HCT116 (cell line): Measurements from ENCODE around the gene AGPS. TPM values are rescaled to one million over a fixed set of nuclear protein-coding genes. Genes with fewer than 3 reads are reported as not detected.

Source experiments
- ATAC-seq: fragments of 200-7000 bp; cut with Tn5 transposase; 2 replicates; pipeline ENCODE4 v1.9.1; 2020; ENCODE audit warnings: mild to moderate bottlenecking, moderate library complexity
- BruUV-seq: library from RNA; stranded (reverse); fragments of 400-500 nt; replicated peaks from 2 replicates; lab custom pipeline; 2021; lab: Mats Ljungman, UMichigan
- CTCF ChIA-PET: fragments of 300-600 bp; sonication (Branson Sonifier 250); formaldehyde crosslinking; loops from one replicate; lab custom pipeline; 2021; ENCODE audit warnings: antibody characterized with exemption; lab: Charles Lee
- POLR2A ChIA-PET: fragments of 300-600, 350-600 bp; sonication (Branson Sonifier 250); formaldehyde crosslinking; loops from one replicate; lab custom pipeline; 2021; ENCODE audit warnings: antibody characterized with exemption; lab: Charles Lee
- RAD21 ChIA-PET, 2 experiments: fragments of 300-600 bp; sonication (Branson Sonifier 250); formaldehyde crosslinking; loops; one replicate each; lab custom pipeline; 2023; ENCODE audit warnings: low total read pairs in 2 of 2; ENCODE audit not compliant: uncharacterized antibody in 2 of 2, unreplicated experiment in 2 of 2, low non-redundant PET in 1 of 2; lab: Charles Lee
- DNase-seq: peaks from one replicate; pipeline ENCODE4 v3.0.0-alpha.2; 2010; ENCODE audit warnings: low read depth, low spot score
- H2AFZ ChIP-seq: fragments of 200-600 bp; shearing (Covaris generic), sonication (generic); 2 replicates; pipeline ENCODE4 v1.6.1; 2017; ENCODE audit warnings: low read depth, mixed run types, mixed read lengths, antibody characterized with exemption, low read length; ENCODE audit not compliant: poor library complexity, severe bottlenecking
- H3K27ac ChIP-seq: 2 replicates; pipeline ENCODE4 v1.5.1; 2012; ENCODE audit warnings: low read depth, low read length
- H3K27me3 ChIP-seq: fragments of 200-600 bp; sonication (generic); 2 replicates; pipeline ENCODE4 v1.6.1; 2016; ENCODE audit warnings: mixed run types, low read length, mixed read lengths; ENCODE audit not compliant: insufficient read depth
- H3K36me3 ChIP-seq, 2 experiments: fragments of 200-500 bp in 1 of 2; fragments of 200-600 bp in 1 of 2; sonication (Bioruptor generic) in 1 of 2; sonication (generic) in 1 of 2; 2 replicates each; pipeline versions ENCODE4 v1.5.1 to v1.6.1; 2014 to 2016; ENCODE audit warnings: low read length in 2 of 2, inconsistent platforms in 1 of 2, mixed read lengths in 1 of 2, mixed run types in 1 of 2; ENCODE audit not compliant: insufficient read depth in 2 of 2, control insufficient read depth in 1 of 2
- H3K4me1 ChIP-seq, 2 experiments: fragments of 200-600 bp in 1 of 2; sonication (generic) in 1 of 2; 2 replicates each; pipeline versions ENCODE4 v1.5.1 to v1.6.1; 2012 to 2017; ENCODE audit warnings: low read length in 2 of 2, inconsistent platforms in 1 of 2, mild to moderate bottlenecking in 1 of 2, mixed read lengths in 1 of 2, mixed run types in 1 of 2, moderate library complexity in 1 of 2; ENCODE audit not compliant: insufficient read depth in 2 of 2, control insufficient read depth in 1 of 2
- H3K4me2 ChIP-seq: fragments of 200-600 bp; sonication (generic); 2 replicates; pipeline ENCODE4 v1.6.1; 2017; ENCODE audit warnings: mixed run types, low read length, mixed read lengths
- H3K4me3 ChIP-seq, 2 experiments: fragments of 200-600 bp in 1 of 2; sonication (generic) in 1 of 2; replicated peaks in 1 of 2; 2 replicates each; pipeline ENCODE4 v1.5.1; 2011 to 2016; ENCODE audit warnings: low read length in 2 of 2, control low read depth in 1 of 2, low read depth in 1 of 2, mild to moderate bottlenecking in 1 of 2, mixed read lengths in 1 of 2, mixed run types in 1 of 2
- H3K79me2 ChIP-seq: fragments of 200-600 bp; sonication (generic); 2 replicates; pipeline ENCODE4 v1.6.1; 2017; ENCODE audit warnings: mild to moderate bottlenecking, mixed run types, low read length, moderate library complexity, mixed read lengths; ENCODE audit not compliant: insufficient read depth
- H3K9ac ChIP-seq: fragments of 200-600 bp; sonication (generic); 2 replicates; pipeline ENCODE4 v1.6.1; 2016; ENCODE audit warnings: low read length, mixed read lengths
- H3K9me2 ChIP-seq: fragments of 200-600 bp; sonication (generic), shearing (Covaris generic); 2 replicates; pipeline ENCODE4 v1.6.1; 2017; ENCODE audit warnings: mixed run types, mild to moderate bottlenecking, moderate library complexity; ENCODE audit not compliant: insufficient read depth
- H3K9me3 ChIP-seq, 2 experiments: fragments of 200-500 bp in 1 of 2; fragments of 200-600 bp in 1 of 2; sonication (Bioruptor generic) in 1 of 2; sonication (generic) in 1 of 2; 2 replicates each; pipeline ENCODE4 v1.6.1; 2014 to 2017; ENCODE audit warnings: low read length in 2 of 2, mixed read lengths in 2 of 2, inconsistent platforms in 1 of 2, low read depth in 1 of 2, mild to moderate bottlenecking in 1 of 2, mixed run types in 1 of 2, moderate library complexity in 1 of 2; ENCODE audit not compliant: control insufficient read depth in 1 of 2, insufficient read depth in 1 of 2
- H4K20me1 ChIP-seq: fragments of 200-600 bp; sonication (generic), shearing (Covaris generic); 2 replicates; pipeline ENCODE4 v1.6.1; 2017; ENCODE audit warnings: mixed run types, mild to moderate bottlenecking, moderate library complexity; ENCODE audit not compliant: insufficient read depth
- CBX3 ChIP-seq: IDR thresholded peaks from 2 replicates; pipeline ENCODE4 v1.6.1; 2012; ENCODE audit warnings: low read depth
- CTCF ChIP-seq, 3 experiments: fragments of 200-600 bp in 1 of 3; sonication (generic) in 1 of 3; IDR thresholded peaks in 2 of 3; conservative IDR thresholded peaks in 1 of 3; 2 replicates each; pipeline ENCODE4 v1.5.1; 2012 to 2017; ENCODE audit warnings: low read depth in 2 of 3, low read length in 2 of 3, antibody characterized with exemption in 1 of 3, borderline replicate concordance in 1 of 3, control low read depth in 1 of 3, mild to moderate bottlenecking in 1 of 3, mixed read lengths in 1 of 3, mixed run types in 1 of 3, moderate library complexity in 1 of 3; ENCODE audit not compliant: insufficient read depth in 1 of 3
- EGR1 ChIP-seq: IDR thresholded peaks from 2 replicates; pipeline ENCODE4 v1.6.1; 2012; ENCODE audit warnings: low read depth
- EZH2 ChIP-seq: fragments of 200-600 bp; sonication (generic); IDR thresholded peaks from 2 replicates; pipeline ENCODE4 v1.6.1; 2017; ENCODE audit warnings: antibody characterized with exemption, mixed run types
- JUND ChIP-seq: IDR thresholded peaks from 2 replicates; pipeline ENCODE4 v1.6.1; 2012
- POLR2A ChIP-seq: IDR thresholded peaks from 2 replicates; pipeline ENCODE4 v1.7.0; 2011; ENCODE audit warnings: borderline replicate concordance; ENCODE audit not compliant: insufficient read depth, insufficient read length; ENCODE audit errors: extremely low read depth
- POLR2AphosphoS5 ChIP-seq: IDR thresholded peaks from 2 replicates; pipeline ENCODE4 v1.6.1; 2011; ENCODE audit warnings: mild to moderate bottlenecking, low read depth, low read length, moderate library complexity
- RAD21 ChIP-seq: IDR thresholded peaks from 2 replicates; pipeline ENCODE4 v1.6.1; 2012; ENCODE audit warnings: low read depth, mild to moderate bottlenecking
- REST ChIP-seq: IDR thresholded peaks from 2 replicates; pipeline ENCODE4 v1.6.1; 2012; ENCODE audit warnings: low read depth
- SRF ChIP-seq: IDR thresholded peaks from 2 replicates; pipeline ENCODE4 v1.6.1; 2012; ENCODE audit warnings: low read depth
- TCF7L2 ChIP-seq: IDR thresholded peaks from 2 replicates; pipeline ENCODE4 v1.7.0; 2011; ENCODE audit warnings: borderline replicate concordance, inconsistent platforms; ENCODE audit not compliant: insufficient read depth, insufficient read length; ENCODE audit errors: extremely low read depth
- YY1 ChIP-seq: IDR thresholded peaks from 2 replicates; pipeline ENCODE4 v1.6.1; 2011; ENCODE audit warnings: low read length, low read depth, moderate library complexity, mild to moderate bottlenecking; ENCODE audit not compliant: insufficient replicate concordance; ENCODE audit errors: extremely low read depth
- ZBTB33 ChIP-seq: IDR thresholded peaks from 2 replicates; pipeline ENCODE4 v1.6.1; 2011; ENCODE audit warnings: mild to moderate bottlenecking, low read length, moderate library complexity; ENCODE audit not compliant: insufficient replicate concordance; ENCODE audit errors: extremely low read depth
- ZFX ChIP-seq: fragments of 450-650 bp; IDR thresholded peaks from 2 replicates; pipeline ENCODE4 v1.6.1; 2017
- intact Hi-C: fragments of 100-400 bp; cut with micrococcal nuclease; formaldehyde crosslinking; loops from 2 replicates; pipeline ENCODE4 v1.10.0; 2022
- total RNA-seq: library from RNA; stranded (reverse); gene quantifications from one replicate; pipeline ENCODE4 v1.2.1, GENCODE V29; 2021; ENCODE audit not compliant: unreplicated experiment

The AGPS gene
- total RNA-seq, 1 experiment from 2014 or later: 66.6 TPM

GRCh38 chr2:177529166-177529565 lies 136.6 kb downstream of the AGPS start:
- H3K4me1 ChIP-seq: no peaks in the 10 kb centered on the region
- ATAC-seq (no peak), DNase-seq (no peak)
- no peaks in the 10 kb centered on the region for H3K27me3 ChIP-seq
- TF ChIP-seq YY1 (no peak), ZFX (no peak), EGR1 (no peak)
- no peaks in the 10 kb centered on the region for H3K36me3 ChIP-seq
- H3K9ac ChIP-seq: no peak overlapping the region
- no peak overlapping the region for H2AFZ ChIP-seq
- no peaks in the 10 kb centered on the region for H3K9me2 ChIP-seq
- H3K27ac ChIP-seq: no peak overlapping the region
- no peaks in the 10 kb centered on the region for H3K9me3 ChIP-seq
- no peak overlapping the region for H3K4me2 ChIP-seq
- ChIA-PET CTCF (no interaction called here), RAD21 (no interaction called here), POLR2A (no interaction called here)
- H3K4me3 ChIP-seq: no peak overlapping the region
- no peaks in the 10 kb centered on the region for H4K20me1 ChIP-seq
- H3K79me2 ChIP-seq: no peaks in the 10 kb centered on the region
- intact Hi-C loops: no loop called here
- BruUV-seq: no TSS peak

GRCh38 chr2:177530561-177530960 lies 138.0 kb downstream of the AGPS start:
- H3K79me2 ChIP-seq: no peaks in the 10 kb centered on the region
- ATAC-seq: no peak
- H4K20me1 ChIP-seq: no peaks in the 10 kb centered on the region
- H3K4me1 ChIP-seq: no peaks in the 10 kb centered on the region
- no peak overlapping the region for H2AFZ ChIP-seq
- ChIA-PET CTCF (no interaction called here), RAD21 (no interaction called here), POLR2A (no interaction called here)
- H3K36me3 ChIP-seq: no peaks in the 10 kb centered on the region
- H3K27me3 ChIP-seq: no peaks in the 10 kb centered on the region
- no peak overlapping the region for H3K4me2 ChIP-seq
- H3K9me2 ChIP-seq: no peaks in the 10 kb centered on the region
- H3K9me3 ChIP-seq: no peaks in the 10 kb centered on the region
- H3K4me3 ChIP-seq: no peak overlapping the region
- no peak overlapping the region for H3K27ac ChIP-seq
- BruUV-seq: no TSS peak
- DNase-seq: no peak
- H3K9ac ChIP-seq: no peak overlapping the region
- intact Hi-C loops: no loop called here
- TF ChIP-seq TCF7L2: no peak
- TF ChIP-seq JUND: no peak
- no peak for TF ChIP-seq ZBTB33
- TF ChIP-seq CTCF (IDR thresholded peaks at IDR 0.05 in 2 of 3, conservative IDR thresholded peaks at IDR 0.05 in 1 of 3; ENCODE audit: borderline replicate concordance in 1 of 3, insufficient read depth in 1 of 3, low read depth in 2 of 3, low read length in 2 of 3): no peak
- TF ChIP-seq ZFX: no peak
- no peak for TF ChIP-seq POLR2AphosphoS5
- no peak for TF ChIP-seq SRF
- TF ChIP-seq RAD21: no peak
- TF ChIP-seq EZH2: no peak
- TF ChIP-seq REST: no peak
- no peak for TF ChIP-seq POLR2A
- no peak for TF ChIP-seq CBX3
